HL-60 (cell line): ENCODE results near the gene GRIN3A.

ENCODE experiments used
- DNase-seq, 2 experiments: peaks; one replicate each; pipeline ENCODE4 v3.0.0-alpha.2; 2010 to 2020; ENCODE audit warnings: low read depth in 1 of 2, low spot score in 1 of 2
- H3K27ac ChIP-seq: fragments of 250-450 bp; sonication (Bioruptor Pico); replicated peaks from 2 replicates; pipeline ENCODE4 v1.5.1; 2020; ENCODE audit warnings: mild to moderate bottlenecking, moderate library complexity
- H3K27me3 ChIP-seq: fragments of 250-450 bp; sonication (Bioruptor Pico); 2 replicates; pipeline ENCODE4 v1.5.1; 2021; ENCODE audit warnings: mild to moderate bottlenecking, moderate library complexity; ENCODE audit not compliant: insufficient read depth, poor library complexity, severe bottlenecking
- H3K4me3 ChIP-seq: replicated peaks from 2 replicates; pipeline ENCODE4 v1.5.1; 2011; ENCODE audit warnings: mild to moderate bottlenecking, control low read depth, low read length; ENCODE audit not compliant: insufficient read depth
- GABPA ChIP-seq: IDR thresholded peaks from 2 replicates; pipeline ENCODE4 v1.6.1; 2012; ENCODE audit warnings: low read depth
- POLR2AphosphoS5 ChIP-seq: IDR thresholded peaks from 2 replicates; pipeline ENCODE4 v1.6.1; 2012; ENCODE audit warnings: low read depth
- SPI1 ChIP-seq: IDR thresholded peaks from 2 replicates; pipeline ENCODE4 v1.6.1; 2012; ENCODE audit warnings: low read depth, mild to moderate bottlenecking, borderline replicate concordance
- TF ChIP-seq, protein P1 (sequence below): IDR thresholded peaks from one replicate; pipeline ENCODE4 v1.5.1; 2011; ENCODE audit warnings: low read length, control low read depth, inconsistent platforms; ENCODE audit not compliant: insufficient read depth
- TF ChIP-seq, protein P2 (sequence below): IDR thresholded peaks from 2 replicates; pipeline ENCODE4 v1.6.1; 2012; ENCODE audit warnings: low read depth; ENCODE audit not compliant: insufficient replicate concordance

Gene GRIN3A

DNA sequence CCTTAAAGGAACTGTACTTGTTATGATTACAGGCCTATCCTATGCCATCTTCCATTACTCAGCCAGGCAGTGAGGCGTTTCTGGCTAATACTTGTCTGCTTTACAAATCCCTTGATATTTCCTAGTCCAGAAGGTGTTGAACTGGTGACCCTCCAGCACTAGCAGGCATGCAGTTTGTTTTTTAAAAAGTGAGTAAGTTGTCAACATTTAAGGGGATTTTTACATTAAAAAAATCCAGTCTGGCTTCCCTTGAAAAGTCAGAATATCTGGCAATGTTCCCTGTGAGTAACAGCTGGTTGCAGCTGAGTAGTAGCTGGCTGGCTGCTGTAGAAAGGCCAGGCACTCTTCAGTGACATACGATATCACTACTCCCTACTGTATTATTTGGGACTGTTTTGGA lies 21.8 kb downstream of the GRIN3A start:
- no peak for TF ChIP-seq SPI1
- no peak for TF ChIP-seq POLR2AphosphoS5
- TF ChIP-seq, protein P1, sequence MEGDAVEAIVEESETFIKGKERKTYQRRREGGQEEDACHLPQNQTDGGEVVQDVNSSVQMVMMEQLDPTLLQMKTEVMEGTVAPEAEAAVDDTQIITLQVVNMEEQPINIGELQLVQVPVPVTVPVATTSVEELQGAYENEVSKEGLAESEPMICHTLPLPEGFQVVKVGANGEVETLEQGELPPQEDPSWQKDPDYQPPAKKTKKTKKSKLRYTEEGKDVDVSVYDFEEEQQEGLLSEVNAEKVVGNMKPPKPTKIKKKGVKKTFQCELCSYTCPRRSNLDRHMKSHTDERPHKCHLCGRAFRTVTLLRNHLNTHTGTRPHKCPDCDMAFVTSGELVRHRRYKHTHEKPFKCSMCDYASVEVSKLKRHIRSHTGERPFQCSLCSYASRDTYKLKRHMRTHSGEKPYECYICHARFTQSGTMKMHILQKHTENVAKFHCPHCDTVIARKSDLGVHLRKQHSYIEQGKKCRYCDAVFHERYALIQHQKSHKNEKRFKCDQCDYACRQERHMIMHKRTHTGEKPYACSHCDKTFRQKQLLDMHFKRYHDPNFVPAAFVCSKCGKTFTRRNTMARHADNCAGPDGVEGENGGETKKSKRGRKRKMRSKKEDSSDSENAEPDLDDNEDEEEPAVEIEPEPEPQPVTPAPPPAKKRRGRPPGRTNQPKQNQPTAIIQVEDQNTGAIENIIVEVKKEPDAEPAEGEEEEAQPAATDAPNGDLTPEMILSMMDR = no peak
- TF ChIP-seq, protein P2, sequence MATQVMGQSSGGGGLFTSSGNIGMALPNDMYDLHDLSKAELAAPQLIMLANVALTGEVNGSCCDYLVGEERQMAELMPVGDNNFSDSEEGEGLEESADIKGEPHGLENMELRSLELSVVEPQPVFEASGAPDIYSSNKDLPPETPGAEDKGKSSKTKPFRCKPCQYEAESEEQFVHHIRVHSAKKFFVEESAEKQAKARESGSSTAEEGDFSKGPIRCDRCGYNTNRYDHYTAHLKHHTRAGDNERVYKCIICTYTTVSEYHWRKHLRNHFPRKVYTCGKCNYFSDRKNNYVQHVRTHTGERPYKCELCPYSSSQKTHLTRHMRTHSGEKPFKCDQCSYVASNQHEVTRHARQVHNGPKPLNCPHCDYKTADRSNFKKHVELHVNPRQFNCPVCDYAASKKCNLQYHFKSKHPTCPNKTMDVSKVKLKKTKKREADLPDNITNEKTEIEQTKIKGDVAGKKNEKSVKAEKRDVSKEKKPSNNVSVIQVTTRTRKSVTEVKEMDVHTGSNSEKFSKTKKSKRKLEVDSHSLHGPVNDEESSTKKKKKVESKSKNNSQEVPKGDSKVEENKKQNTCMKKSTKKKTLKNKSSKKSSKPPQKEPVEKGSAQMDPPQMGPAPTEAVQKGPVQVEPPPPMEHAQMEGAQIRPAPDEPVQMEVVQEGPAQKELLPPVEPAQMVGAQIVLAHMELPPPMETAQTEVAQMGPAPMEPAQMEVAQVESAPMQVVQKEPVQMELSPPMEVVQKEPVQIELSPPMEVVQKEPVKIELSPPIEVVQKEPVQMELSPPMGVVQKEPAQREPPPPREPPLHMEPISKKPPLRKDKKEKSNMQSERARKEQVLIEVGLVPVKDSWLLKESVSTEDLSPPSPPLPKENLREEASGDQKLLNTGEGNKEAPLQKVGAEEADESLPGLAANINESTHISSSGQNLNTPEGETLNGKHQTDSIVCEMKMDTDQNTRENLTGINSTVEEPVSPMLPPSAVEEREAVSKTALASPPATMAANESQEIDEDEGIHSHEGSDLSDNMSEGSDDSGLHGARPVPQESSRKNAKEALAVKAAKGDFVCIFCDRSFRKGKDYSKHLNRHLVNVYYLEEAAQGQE = no peak
- TF ChIP-seq GABPA = no peak
- DNase-seq = no peak
- no peaks in the 10 kb centered on the region for H3K27me3 ChIP-seq
- H3K4me3 ChIP-seq = no peak overlapping the region
- no peak overlapping the region for H3K27ac ChIP-seq

DNA sequence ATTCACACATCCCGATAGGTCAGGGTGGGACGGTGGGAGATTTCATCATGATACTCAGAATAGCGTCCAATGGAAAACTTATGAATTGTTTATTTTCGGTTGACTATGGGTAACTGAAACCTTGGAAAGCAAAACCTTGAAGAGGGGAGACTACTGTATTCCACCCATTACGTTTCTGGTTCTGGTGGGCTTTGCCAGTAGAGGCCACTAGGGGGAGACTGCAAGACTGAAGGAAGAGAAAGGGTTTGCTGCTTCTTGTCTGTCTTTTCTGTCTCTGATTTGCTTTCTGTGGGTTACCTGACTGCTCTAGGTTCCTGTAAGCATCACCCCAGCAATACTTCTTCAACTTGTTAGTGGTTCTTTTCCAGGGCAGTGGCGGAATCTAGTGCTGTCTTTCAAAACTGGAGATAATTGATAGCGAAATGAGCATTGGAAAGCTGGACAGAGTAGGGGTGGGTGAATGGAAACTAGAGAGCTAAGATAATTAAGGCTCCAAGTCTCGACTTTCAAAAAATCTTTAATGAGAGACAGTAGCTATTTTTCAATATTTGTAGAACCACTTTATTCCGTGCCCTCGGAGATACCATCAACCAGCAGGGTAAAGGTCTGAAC lies 27.0 kb downstream of the GRIN3A start:
- peak in 1 of 2 experiments; percentile 10 for DNase-seq
- peaks cover 2% of the 10 kb centered on the region for H3K27me3 ChIP-seq
- H3K27ac ChIP-seq = no peak overlapping the region
- TF ChIP-seq, protein P1 = peak; percentile 61
- TF ChIP-seq GABPA = no peak
- TF ChIP-seq, protein P2 = no peak
- TF ChIP-seq POLR2AphosphoS5 = no peak
- no peak for TF ChIP-seq SPI1
- no peak overlapping the region for H3K4me3 ChIP-seq

DNA sequence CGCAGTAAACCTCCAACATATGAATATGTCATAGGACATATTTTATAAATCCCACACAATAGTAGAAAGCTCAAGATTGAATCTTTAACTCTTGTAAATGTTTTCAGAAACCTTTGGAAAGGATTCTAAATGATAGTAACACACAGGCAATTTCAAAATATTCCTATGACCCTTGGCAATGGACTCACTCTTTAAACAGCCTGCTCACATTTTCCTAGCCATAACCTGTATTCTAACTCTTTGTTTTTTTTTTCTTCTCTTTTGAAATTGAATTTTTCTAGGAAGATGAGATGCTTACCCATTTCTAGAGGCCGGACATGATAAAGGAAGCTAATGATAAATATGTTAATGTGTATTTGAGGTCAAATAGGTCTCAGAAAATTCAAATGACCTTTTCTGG lies 29.6 kb downstream of the GRIN3A start:
- DNase-seq = no peak
- Histone ChIP-seq H3K27ac (no peak overlapping the region), H3K4me3 (no peak overlapping the region), H3K27me3 (peaks cover 7% of the 10 kb centered on the region)
- TF ChIP-seq SPI1 (no peak), GABPA (no peak), POLR2AphosphoS5 (no peak)
- TF ChIP-seq, protein P2 = no peak
- TF ChIP-seq, protein P1 = no peak
